ENCODE measurements around the gene ZNF81.

GRCh38 chrX:47849778-47850177 lies 13.1 kb downstream of the ZNF81 start:
- TF ChIP-seq POLR2AphosphoS5 (IDR thresholded peaks at IDR 0.05; ENCODE audit: low read depth, low read length) (no peak), SIN3A (IDR thresholded peaks at IDR 0.05; ENCODE audit: borderline replicate concordance, insufficient read depth, low read length) (no peak), TAF1 (IDR thresholded peaks at IDR 0.05; ENCODE audit: borderline replicate concordance, insufficient read depth, low read length) (no peak)
- TF ChIP-seq, protein P1, sequence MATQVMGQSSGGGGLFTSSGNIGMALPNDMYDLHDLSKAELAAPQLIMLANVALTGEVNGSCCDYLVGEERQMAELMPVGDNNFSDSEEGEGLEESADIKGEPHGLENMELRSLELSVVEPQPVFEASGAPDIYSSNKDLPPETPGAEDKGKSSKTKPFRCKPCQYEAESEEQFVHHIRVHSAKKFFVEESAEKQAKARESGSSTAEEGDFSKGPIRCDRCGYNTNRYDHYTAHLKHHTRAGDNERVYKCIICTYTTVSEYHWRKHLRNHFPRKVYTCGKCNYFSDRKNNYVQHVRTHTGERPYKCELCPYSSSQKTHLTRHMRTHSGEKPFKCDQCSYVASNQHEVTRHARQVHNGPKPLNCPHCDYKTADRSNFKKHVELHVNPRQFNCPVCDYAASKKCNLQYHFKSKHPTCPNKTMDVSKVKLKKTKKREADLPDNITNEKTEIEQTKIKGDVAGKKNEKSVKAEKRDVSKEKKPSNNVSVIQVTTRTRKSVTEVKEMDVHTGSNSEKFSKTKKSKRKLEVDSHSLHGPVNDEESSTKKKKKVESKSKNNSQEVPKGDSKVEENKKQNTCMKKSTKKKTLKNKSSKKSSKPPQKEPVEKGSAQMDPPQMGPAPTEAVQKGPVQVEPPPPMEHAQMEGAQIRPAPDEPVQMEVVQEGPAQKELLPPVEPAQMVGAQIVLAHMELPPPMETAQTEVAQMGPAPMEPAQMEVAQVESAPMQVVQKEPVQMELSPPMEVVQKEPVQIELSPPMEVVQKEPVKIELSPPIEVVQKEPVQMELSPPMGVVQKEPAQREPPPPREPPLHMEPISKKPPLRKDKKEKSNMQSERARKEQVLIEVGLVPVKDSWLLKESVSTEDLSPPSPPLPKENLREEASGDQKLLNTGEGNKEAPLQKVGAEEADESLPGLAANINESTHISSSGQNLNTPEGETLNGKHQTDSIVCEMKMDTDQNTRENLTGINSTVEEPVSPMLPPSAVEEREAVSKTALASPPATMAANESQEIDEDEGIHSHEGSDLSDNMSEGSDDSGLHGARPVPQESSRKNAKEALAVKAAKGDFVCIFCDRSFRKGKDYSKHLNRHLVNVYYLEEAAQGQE (IDR thresholded peaks at IDR 0.05; ENCODE audit: insufficient read depth in 1 of 2, low read depth in 2 of 2, low read length in 2 of 2): no peak

All from PFSK-1 (cell line).